GM15510 (cell line): Measurements from ENCODE around the gene SIPA1L3.

Source experiments
- POLR2A ChIP-seq: IDR thresholded peaks from 3 replicates; pipeline ENCODE4 v1.6.1; 2011; ENCODE audit warnings: borderline replicate concordance; ENCODE audit not compliant: insufficient read length; ENCODE audit errors: extremely low read depth

Gene SIPA1L3

DNA sequence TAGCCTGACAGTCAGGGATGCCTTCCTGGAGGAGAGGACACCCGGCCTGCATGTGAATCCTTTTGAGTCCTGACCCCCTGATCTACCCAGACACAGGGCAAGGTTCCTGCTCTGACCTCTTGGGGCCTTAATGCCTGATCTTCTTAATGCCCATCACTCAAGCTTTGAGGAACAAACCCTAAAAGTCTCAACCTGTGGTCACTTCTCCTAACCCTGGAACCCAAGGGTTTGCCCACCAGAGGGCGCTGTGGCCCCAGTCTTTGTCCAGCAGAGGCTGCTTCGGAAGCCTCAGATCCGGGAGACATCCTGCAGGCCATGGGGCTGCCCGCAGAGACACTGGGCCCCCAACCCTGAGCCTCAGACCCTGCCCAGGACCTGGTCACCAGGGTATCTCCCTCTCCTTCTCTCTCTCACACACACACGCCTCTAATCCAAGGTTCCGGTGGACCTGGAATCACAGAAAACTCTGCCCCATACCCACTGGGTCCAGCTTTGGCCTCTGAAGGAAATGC is 326.8 kb downstream of the SIPA1L3 start:
- no peak for TF ChIP-seq POLR2A

DNA sequence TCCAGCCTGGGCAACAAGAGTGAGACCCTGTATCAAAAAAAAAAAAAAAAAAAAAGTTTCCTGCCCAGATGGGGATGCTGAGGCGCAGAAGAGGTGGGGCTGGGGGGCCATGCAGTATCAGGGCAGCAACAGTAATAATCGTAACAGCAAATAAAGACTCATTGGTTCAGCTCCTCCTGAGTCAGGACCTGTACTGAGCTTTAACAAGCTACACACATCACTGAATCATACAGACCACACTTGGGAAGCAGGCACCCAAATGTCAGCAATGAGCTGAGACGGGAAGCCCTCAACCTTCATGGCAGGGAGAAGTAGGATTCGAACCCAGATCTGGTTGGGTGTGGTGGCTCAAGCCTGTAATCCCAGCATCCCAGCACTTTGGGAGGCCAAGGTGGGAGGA is 327.6 kb downstream of the SIPA1L3 start:
- TF ChIP-seq POLR2A: no peak

DNA sequence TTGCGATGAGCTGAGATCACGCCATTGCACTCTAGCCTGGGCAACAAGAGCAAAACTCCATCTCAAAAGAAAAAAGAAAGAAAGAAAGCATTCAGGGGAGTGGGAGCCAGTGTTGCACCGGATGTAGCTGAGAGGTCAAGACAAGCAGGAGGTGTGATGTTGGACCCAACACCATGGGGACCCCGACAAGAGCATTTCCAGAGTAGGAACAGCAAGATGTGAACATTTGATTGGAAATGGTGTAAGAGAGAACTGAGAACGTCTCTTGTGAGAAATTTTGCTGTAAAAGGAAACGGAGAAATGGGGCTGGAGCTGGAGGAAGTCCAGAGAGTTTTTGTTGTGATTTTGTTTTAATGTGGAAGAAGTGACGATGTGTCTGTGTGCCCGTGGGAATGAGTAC is 332.8 kb downstream of the SIPA1L3 start:
- TF ChIP-seq POLR2A: no peak

DNA sequence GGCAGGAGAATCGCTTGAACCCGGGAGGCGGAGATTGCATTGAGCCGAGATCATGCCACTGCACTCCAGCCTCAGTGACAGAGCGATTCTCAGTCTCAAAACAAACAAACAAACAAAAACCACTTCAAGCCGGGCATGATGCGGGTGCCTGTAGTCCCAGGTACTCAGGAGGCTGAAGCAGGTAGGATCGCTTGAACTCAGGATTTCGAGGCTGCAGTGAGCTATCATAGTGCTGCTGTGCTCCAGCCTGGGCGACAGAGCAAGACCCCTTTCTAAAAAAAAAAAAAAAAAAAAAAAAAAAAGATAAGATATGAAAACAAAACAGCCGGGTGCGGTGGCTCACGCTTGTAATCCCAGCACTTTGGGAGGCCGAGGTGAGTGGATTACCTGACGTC is 336.3 kb downstream of the SIPA1L3 start:
- no peak for TF ChIP-seq POLR2A

DNA sequence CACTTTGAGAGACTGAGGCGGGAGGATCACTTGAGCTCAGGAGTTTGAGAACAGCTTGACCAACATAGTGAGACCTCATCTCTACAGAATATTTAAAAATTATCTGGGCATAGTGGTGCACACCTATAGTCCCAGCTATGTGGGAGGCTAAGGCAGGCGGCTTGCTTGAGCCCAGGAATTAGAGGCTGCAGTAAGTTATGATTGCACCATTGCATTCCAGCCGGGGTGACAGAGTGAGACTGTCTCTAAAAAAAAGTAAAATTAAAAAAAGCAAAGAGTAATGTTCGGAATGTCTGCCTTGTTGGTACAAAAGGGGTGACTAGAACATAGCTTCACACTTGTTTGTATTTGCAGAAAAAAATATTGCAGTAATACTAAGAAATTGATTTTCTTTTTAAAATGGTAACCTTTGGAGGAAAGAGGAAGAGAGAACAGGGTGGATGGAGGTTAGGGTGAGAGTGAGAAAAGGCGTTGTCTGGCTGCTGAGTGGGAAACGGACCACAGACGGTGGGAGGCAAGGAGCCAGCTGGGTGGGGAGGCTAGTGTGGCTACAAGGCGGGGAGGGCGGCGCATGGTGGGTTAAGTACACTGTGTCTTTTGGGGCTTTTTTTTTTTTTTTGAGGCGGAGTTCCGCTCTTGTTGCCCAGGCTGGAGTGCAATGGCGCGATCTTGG is 339.0 kb downstream of the SIPA1L3 start:
- TF ChIP-seq POLR2A: no peak

DNA sequence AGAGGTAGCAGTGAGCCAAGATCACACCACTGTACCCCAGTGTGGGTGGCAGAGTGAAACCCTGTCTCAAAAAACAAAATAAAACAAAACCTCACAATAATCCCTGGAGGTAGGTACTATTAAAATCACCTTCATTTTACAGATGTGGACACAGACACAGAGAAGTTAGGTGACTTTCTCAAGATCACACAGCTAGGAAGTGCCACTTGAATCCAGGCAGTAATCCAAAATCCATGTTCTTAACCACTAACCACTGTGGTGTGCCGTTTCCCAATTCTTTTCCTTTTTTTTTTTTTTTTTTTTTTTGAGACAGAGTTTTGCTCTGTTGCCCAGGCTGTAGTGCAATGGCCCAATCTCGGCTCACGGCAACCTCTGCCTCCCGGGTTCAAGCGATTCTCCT is 340.1 kb downstream of the SIPA1L3 start:
- TF ChIP-seq POLR2A: no peak

DNA sequence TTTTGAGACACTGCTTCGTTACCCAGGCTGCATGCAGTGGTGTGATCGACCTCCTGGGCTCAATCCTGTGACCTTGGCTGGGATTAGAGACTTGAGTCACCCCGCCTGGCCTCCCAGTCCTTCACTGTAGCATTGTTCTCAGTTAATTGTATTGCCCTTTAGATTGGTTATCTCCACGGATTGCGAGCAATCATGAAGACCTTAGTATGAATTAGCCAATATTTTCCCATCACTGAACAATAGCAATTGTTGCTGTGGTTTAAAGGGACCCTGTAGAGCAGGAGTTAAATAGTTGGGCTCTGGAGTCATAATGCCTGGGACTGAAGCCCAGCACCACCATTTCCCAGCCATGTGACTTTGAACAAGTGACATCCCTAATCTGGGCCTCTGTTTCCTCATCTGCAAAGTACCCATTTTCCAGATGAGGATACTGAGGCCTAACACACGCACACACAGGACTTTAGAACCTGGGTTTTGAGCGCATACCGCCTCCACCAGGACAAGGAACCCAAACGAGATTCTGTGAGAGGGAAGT is 340.8 kb downstream of the SIPA1L3 start:
- no peak for TF ChIP-seq POLR2A

DNA sequence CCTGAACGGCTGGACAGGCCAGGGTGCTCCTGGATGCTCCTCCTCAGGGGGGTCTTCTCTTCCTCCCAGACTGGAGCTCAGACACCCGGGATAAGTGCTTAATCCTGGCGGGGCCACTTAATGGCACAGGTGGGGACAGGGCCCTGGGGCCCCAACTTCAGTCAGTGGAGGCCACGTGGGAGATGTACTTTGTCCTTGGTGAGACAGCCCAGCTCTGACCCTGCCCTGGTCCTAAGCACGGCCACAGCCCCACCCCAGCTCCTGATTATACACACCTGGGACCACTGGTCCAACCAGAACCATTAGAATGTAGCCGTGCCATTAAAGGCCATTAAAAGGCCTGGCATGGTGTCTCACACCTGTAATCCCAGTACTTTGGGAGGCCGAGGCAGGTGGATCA is 341.4 kb downstream of the SIPA1L3 start:
- TF ChIP-seq POLR2A: no peak

DNA sequence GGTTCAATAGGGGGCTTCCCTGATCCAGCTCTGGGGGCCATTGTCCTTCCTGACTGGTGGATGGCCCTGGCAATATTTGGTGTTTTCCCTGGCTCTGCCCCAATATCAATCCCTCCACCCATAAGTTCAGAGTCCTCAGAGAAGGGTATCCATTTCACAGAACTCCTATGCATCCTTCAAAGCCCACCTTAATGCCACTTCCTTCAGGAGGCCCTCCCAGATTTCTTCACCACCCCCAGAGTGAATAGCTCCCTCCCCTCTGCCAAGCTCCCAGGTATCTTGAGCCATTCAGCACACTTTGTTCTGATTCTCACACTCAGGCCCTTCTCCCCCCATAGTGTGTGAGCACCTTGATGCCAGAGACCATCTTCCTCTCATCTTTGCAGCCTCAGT is 343.4 kb downstream of the SIPA1L3 start:
- no peak for TF ChIP-seq POLR2A

DNA sequence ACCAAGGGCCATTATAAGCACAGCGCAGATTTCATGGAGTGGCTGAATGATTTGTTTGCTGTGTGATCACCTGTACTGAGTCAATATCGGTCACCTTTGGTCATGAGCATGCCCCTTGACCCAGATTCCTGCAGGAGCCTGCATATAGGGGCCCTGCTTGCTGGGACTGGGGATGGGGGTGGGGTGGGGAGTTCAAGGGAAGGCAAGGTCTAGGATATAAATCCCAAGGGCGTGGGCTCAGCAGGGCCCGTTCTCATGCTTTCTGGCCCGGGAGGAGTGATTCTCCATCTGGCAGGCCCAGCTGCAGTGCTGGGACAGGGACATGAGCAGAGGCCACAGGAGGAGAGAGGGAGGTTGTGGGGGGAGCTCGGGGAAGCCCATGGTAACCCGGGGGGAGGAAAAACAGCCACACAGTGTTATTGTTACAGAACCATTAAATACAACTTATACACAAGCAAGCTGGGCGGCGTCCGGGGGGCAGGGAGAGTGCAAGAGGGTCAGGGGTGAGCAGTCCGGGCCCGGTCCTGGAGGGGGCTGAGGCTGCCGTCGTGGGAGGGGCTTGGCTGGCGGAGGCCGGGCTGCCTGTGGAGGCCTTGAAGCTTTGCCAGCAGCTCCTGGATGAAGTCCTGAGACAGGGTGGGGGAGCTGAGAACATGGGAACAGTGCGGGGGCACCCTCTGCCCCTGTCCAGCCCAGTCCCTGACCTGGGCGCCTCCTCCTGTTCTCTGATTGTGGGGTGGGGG is 344.0 kb downstream of the SIPA1L3 start:
- no peak for TF ChIP-seq POLR2A

DNA sequence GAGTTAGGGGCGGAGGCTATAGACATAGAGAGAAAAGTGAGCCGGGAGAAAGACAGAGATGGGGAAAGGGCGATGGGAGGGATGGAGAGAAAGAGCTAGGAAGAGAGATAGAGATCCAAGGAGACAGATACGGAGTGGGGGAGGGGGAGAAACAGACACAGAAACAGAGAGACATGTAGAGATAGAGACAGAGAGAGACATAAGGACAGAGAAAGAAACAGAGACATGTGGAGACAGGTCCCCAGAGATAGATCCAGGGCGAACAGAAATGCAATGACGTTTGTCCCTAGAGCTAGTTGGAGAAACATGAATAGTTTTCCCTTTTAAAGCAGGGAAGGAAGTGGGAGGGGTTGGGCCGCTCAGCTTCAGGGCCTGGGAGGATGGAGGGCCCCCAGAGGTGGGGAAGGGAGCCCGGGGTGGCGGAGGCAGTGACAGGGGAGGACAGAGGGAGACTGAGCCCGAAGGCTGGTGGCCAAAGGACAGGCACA is 344.6 kb downstream of the SIPA1L3 start:
- TF ChIP-seq POLR2A: no peak

DNA sequence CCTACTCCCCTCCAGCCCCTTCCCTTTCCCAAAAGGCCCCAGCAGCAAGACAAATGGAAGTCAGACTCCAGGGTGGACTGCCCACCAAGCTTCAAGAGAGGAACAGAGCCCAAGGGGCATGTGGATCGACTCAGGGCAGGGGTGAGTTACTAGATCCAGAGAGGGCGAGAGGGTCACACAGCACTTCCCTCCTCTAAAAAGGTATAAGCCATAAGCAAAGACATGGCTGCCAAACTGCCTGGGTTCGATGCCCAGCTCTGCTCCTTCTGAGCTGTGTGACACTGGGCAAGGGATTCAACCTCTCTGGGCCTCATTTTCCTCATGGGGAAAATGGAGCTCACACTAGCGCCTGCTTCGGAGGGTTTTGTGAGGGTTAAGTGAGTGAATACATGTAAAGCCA is 345.4 kb downstream of the SIPA1L3 start:
- no peak for TF ChIP-seq POLR2A

DNA sequence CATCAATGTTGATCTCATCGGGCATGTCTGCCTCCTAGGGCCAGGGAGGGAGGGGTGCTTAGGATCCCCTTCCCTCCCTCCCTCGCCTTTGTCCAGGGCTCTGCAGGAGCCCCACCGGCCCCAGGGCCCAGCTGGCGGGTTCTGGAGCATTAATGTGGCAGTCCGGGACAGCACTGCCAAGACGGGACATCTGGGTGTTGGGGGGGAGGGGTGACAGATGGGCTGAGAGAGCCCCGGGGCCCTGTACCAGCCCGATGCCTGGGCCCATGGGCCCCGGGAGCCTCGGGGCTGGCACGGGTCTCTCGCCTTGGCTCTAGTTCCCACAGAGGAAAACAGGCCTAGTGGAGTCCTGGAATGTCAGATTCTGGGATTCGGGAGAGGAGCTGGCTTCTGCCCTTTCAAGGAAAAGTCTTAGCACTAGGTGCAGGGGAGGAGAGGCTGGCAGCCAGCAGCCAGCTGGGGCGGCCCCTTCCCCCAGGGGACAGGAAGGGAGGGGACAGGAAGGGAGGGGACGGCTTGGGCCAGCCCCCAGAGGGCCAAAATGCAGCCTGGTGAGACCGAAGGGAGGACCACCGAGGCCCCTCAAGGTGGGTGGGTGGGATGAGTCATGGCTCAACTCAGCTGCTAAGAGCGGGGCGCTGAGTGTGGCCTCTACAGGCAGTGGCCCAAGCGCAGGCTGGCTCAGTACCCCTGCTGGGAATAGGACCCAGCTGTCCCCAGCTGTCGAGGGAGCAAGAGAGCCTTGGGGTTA is 346.1 kb downstream of the SIPA1L3 start:
- no peak for TF ChIP-seq POLR2A

DNA sequence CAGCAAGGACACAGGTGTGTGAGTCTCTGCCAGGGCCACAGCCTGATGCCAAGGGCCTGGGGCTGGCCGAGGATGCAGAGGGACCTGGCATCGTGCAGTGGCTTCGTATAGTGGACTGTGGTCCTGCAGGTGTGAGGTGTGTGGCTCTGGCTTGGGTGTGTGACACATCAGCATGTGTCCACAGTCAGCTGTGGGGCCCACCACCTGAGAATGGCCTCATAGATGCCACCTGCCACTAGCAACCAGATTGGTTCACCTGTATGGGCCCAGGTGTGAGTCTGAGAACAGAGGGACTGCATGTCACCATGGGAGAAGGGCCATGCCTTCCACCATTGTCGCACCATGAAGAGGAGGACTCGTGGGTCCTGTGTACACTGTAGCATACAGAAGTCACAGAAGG is 346.8 kb downstream of the SIPA1L3 start:
- no peak for TF ChIP-seq POLR2A

DNA sequence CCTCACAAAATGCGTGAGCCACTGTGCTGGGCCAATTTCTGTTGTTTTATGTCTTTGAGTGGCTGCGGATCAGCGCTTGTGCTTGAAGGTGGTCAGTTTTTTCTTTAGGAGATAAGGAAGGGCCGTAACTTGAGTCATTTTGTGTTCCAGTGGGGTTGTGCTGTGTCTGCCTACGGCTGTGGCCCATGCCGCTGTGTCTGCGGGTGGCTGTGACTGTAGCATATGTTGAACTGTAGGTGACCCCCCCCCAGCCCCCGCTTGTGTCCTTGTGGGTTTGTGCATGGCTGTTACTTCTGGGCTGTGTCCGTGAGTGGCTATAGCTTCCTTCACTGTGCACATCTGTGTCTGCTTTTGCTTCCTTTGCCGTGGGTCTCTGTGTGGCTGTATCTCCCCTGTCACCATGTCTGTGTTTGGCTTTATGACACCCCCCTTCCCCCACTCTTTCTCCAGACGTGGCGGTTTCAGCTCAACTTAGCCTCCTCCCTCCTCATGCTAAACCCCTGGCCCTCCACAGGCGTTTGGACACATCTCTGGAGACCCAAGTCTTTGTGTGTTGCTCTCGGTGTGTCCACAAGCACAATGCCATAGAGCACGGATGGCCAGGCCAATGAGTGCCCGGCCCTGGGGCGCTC is 348.5 kb downstream of the SIPA1L3 start:
- TF ChIP-seq POLR2A: no peak
